Fibroblast of skin of left quadriceps (primary cell): ENCODE measurements around the gene FAM167B.
"Not testable (repeated sequence)": the region's sequence is repeated elsewhere in the genome, so short reads cannot be mapped to it uniquely, and the experiment has no call there.

Experiments
- DNase-seq, 2 experiments: peaks; one replicate each; pipeline ENCODE4 v3.0.0-alpha.2; 2013; ENCODE audit warnings: low read depth in 2 of 2

Gene FAM167B

GRCh38 chr1:32263236-32263593 is 16.2 kb downstream of the FAM167B start:
- not testable (repeated sequence) for DNase-seq

- no peak for DNase-seq
Measured at GRCh38 chr1:32263744-32264143, 16.7 kb downstream of the FAM167B start.

GRCh38 chr1:32265846-32266245 is 18.8 kb downstream of the FAM167B start:
- no peak for DNase-seq

- DNase-seq: no peak
Measured at GRCh38 chr1:32266921-32267591, 20.0 kb downstream of the FAM167B start.

- no peak for DNase-seq
Measured at GRCh38 chr1:32269744-32270143, 22.7 kb downstream of the FAM167B start.

GRCh38 chr1:32272557-32273390 is 25.8 kb downstream of the FAM167B start:
- DNase-seq: no peak

- DNase-seq: no peak
Measured at GRCh38 chr1:32273391-32274208, 26.6 kb downstream of the FAM167B start.

GRCh38 chr1:32274646-32275340 is 27.8 kb downstream of the FAM167B start:
- DNase-seq: no peak

GRCh38 chr1:32275424-32275823 is 28.4 kb downstream of the FAM167B start:
- DNase-seq: no peak

GRCh38 chr1:32276032-32276782 is 29.2 kb downstream of the FAM167B start:
- no peak for DNase-seq

GRCh38 chr1:32284777-32285176 is 37.8 kb downstream of the FAM167B start:
- not testable (repeated sequence) for DNase-seq

- no peak for DNase-seq
Measured at GRCh38 chr1:32285658-32286057, 38.6 kb downstream of the FAM167B start.

- no peak for DNase-seq
Measured at GRCh38 chr1:32286763-32287162, 39.7 kb downstream of the FAM167B start.

GRCh38 chr1:32289256-32289655 is 42.2 kb downstream of the FAM167B start:
- DNase-seq: no peak

- DNase-seq: no peak
Measured at GRCh38 chr1:32291145-32291707, 44.2 kb downstream of the FAM167B start.

GRCh38 chr1:32291708-32292538 is 44.9 kb downstream of the FAM167B start, which contains the start of gene HDAC1:
TSS of gene HDAC1 (plus strand) at chr1:32292083. CDS start at chr1:32292170, 87 bp downstream.
- DNase-seq: peak; percentile 89

- not testable (repeated sequence) for DNase-seq
Measured at GRCh38 chr1:32298211-32298610, 51.2 kb downstream of the FAM167B start.
